Cortex of kidney (tissue), 1 donor: Measurements from ENCODE around the gene MYMK.
"Not testable (repeated sequence)": the region's sequence is repeated elsewhere in the genome, so short reads cannot be mapped to it uniquely, and the experiment has no call there.

ENCODE experiments used
- DNase-seq: peaks from one replicate; lab custom pipeline; 2025; lab: John Stamatoyannopoulos, UW

The MYMK gene, protein sequence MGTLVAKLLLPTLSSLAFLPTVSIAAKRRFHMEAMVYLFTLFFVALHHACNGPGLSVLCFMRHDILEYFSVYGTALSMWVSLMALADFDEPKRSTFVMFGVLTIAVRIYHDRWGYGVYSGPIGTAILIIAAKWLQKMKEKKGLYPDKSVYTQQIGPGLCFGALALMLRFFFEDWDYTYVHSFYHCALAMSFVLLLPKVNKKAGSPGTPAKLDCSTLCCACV

DNA sequence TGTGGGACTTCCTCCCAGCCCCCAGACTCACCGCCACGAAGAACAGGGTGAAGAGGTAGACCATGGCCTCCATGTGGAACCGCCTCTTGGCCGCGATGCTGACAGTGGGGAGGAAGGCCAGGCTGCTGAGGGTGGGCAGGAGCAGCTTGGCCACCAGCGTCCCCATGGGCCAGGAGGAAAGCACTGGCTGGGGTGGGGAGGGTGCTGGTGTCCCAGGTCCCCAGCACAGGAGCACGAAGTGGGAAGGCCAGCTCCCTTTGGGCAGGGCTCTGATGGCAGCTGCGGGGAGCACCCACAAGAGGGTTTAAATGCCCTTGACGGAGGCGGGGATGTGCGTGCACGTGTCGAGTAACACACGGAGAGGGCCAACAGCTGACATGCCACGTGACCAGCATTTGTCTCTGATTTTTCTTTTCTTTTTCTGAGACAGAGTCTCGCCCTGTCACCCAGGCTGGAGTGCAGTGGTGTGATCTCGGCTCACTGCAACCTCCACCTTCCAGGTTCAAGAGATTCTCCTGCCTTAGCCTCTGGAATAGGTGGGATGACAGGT lies at the start of gene MYMK:
MYMK (minus strand) TSS at position 281 of the 550 bp plus-strand sequence; CDS start at position 166, 115 bp downstream.
- no peak for DNase-seq

DNA sequence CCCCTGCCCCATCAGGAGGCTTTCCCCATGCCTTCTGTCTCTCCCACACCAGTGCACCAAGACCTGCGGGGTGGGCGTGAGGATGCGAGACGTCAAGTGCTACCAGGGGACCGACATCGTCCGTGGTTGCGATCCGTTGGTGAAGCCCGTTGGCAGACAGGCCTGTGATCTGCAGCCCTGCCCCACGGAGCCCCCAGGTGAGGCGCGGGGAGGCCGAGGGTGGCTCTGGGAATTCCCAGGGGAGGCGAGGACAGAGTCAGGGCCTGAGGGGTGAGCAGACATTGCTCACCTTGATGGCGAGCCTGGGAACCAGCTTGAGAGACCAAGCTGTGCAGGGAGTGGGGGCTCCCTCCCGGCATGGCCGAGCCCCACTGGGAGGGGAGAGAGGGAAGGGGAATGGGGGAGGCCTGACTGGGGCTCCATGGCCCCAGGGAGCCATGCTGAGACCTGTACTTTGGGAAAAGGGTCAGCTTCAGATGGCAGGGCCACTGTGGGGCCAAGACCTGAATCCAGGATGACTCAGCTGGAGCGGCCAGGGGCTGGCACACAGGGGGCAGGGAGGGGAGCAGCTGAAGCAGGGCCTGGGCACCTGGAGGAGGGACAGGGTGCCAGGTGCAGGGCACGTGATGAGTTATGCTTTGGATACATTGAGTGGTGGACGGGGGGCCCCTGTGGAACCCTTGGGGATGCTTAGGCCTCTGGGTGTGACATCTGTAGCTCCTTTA lies 49.2 kb upstream of the MYMK start:
- no peak for DNase-seq

DNA sequence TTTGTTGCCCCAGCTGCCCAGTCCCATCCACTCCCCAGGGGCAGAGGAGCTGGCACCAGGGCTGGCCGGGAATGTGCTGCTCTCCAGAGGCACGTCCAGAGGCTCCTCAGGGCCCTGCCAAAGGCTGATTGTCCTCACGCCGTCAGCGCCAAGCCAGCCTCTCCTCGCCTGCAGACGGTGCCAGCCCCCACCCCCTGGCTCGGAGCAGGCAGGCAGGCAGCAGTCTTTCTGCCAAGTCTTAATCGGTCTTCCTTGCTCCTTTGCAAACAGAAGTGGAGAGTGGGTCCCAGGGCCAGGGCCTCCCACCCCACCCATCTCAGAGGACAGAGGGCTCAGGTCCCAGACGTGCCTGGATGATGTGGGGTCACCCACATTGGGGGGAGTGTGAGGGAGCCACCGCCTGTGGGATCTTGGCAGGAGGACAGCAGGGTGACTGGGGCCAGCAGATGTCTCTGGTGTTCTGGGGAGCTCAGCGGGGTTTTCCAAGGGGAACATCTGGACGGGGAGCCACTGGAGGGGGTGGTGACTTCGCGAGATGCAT lies 48.1 kb upstream of the MYMK start:
- no peak for DNase-seq

DNA sequence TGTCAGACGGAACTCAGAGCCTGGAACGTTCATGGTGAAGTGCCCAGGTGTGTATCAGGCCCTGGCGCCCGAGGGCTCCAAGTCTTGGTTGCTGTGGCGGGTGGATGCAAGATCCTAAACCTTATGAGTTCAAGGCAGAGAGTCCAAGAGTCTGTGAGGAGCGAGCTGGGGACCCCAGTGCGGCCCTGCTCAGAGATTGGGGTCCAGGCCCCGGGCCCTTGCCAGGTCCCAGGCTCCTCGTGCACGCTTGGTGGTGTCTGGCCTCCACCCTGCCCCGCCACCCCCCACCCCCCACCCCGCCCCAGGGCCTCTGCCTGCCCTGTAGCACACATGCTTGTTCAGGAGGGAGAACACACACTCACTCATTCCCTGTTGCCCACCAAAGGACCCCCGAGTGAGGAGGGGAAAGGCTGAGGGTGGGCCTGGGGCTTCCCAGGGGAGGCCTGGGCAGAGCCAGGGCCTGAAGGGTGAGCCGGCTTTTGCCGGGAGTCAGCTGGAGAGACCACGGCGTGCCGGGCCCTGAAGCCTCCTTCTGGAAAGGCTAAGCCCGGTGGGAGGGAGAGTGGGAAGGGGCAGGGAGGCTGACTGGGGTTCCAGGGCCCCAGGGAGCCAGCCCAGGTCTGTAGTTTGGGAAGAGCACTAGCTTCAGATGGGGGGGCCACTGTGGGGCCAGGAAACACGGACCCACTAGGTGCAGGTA lies 47.3 kb upstream of the MYMK start:
- DNase-seq, result no peak

DNA sequence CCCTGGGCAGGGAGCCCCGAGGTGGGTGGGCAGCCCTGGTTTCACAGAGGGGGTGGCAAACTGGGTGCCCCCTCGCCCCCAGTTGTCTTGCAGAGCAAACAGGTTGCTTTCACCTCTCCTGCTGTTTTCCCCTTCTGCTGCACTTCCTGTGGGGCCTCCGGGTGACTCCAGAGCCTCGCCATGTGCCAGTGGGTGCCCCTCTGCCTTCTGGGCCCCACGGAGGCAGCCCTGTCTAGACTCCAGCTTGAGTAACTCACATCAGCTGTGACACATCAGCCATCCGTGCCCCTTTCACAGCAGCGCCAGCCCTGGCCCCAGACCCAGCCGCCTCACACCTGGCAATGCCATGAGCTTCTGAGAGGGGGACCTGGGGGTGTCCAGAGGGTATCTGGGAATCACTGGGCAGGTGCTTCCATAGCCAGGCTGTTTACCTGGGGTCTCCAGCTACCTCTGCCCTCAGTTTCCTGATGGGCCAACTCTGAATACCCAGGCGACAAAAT lies 46.7 kb upstream of the MYMK start:
- no peak for DNase-seq

DNA sequence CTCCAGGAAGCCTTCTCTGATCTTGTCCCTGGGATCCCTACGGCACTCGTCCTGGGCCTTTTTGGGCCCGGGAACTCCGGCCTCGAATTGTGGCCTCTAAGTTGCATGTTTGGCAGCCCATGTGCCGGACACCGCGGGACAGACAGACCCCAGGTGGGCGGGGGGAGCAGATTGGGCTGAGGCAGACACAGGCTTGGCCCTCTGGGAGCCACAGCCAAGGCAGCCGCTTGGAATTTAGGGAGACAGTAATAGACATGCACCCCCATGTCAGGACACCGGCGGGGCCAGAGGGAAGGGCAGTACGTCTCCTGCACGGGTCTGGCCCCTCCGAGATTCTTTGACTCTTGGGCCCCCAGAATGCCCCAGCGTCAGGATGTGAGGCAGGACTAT lies 45.9 kb upstream of the MYMK start:
- DNase-seq, result no peak

DNA sequence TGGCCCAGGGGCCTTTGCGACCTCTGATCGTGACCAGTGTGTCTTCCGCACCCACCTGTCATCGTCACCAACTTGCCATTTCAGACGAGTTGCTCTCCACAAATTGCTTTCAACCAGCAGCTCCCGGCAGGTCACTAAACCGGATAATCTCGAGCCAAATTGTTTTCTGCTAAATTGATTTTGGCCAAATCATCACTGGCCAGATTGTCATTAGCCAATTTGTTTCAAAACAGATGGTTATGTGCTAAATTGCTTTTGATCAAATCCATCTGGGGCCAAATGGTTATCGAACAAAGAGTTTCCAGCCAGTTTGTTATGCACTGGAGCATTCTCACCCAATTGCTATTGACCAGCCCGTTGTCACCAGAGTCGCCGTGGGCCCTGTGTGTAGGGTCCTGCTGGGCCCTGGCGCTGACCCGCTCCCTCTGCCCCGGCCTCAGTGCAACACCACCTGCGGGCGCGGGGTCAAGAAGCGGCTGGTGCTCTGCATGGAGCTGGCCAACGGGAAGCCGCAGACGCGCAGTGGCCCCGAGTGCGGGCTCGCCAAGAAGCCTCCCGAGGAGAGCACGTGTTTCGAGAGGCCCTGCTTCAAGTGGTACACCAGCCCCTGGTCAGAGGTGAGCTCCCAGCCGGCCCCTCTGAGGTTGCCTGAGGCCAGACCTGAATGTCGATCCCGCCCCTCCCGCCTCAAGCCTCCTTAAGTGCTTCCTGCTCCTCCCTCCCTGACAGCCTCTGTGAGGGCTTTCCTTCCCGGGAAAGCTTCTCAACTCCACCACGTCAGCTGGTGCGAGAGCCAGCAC lies 45.3 kb upstream of the MYMK start:
- no peak for DNase-seq

DNA sequence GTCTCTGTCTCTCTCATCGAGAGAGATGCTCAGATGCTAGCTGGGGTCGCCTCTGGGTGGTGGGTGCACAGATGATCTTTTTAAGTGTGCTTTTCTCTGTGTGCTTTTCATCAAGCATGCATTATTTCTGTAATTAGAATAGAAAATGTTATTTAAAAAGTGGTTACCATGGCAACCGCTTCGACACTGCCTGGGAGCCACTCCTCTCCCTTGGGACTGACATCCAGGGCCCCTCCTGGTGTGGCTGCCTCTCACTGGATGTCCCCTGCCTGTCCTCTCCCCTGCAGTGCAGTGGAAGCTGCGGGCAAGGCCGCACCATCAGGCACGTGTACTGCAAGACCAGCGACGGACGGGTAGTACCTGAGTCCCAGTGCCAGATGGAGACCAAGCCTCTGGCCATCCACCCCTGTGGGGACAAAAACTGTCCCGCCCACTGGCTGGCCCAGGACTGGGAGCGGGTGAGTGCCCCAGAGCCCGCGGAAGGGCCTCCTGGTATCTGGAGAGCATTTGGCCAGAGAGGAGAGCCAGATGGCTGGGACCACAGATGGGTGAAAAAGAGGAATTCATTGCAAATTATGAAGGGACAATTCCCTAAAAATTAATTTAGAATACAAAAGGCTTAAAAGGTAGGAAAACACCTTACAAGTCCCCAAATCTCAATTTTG lies 44.5 kb upstream of the MYMK start:
- DNase-seq, result no peak

DNA sequence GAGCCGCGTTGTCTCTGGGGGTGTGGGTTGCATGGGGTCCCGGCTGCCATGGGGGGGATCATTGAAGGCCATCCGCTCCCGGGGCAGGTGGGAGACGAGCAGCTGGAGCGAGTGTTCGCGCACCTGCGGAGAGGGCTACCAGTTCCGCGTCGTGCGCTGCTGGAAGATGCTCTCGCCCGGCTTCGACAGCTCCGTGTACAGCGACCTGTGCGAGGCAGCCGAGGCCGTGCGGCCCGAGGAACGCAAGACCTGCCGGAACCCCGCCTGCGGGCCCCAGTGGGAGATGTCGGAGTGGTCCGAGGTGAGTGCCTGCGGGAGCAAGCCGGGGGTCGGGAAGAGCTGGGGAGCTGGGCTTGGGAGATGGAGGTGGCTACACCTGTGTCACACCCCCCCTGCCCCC lies 43.4 kb upstream of the MYMK start:
- DNase-seq, result no peak

DNA sequence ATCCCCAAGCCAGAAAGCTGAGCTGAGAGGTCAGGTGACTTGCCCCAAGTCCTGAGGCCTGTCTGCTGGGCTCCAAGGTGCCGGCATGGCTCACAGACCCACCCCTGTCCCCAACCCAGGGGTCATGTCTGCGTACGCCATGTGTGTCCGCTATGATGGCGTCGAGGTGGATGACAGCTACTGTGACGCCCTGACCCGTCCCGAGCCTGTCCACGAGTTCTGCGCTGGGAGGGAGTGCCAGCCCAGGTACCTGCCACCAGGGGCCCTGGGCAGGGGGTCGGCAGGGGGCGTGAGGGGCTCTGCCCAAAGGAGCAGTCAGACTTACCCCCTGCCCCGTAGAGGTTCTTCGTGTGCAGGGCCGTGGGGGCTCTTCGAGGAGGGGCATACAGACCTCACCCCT lies 42.1 kb upstream of the MYMK start:
- no peak for DNase-seq

DNA sequence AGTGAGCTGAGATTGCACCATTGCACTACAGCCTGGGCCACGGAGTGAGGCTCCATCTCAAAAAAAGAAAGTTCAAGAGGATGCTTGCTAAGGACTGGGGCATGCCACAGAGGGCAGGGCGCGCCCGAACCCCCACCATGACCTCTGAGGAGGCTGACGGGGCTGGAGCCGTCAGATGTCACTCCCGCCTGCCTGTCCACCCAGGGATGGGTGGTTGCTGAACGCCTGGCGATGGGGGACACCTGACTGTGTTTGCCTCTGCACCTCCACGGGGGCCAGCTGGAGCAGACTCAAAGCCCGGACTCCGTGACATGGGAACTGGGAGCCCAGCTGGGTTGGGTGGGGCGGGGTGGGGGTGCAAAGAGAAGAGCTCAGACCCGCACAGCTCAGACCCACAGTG lies 41.6 kb upstream of the MYMK start:
- DNase-seq, result no peak

DNA sequence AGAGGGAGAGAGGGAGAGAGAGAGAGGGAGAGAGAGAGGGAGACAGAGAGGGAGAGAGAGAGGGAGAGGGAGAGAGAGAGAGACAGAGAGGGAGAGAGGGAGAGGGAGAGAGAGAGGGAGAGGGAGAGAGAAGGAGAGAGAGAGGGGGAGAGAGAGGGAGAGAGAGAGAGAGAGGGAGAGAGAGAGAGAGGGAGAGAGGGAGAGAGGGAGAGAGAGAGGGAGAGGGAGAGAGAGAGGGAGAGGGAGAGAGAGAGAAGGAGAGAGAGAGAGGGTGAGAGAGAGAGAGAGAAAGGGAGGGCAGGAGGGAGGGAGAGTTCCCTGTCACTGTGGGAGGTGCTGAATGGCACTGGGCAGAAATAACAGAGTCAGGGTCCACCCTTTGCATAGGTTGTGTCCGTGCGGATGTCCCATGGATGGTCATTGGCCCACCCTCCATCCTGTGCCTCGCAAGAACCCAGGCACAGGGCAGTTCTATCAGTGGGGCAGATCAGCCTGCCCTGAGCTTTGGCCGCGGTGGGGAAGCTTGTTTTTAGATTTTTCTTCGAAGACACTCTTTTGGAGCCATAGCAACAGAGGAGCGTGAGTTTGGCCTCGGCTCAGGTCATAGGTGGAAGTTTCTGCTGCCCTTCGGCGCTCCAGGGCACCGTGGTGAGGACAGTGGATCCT lies 39.8 kb upstream of the MYMK start:
- no peak for DNase-seq

DNA sequence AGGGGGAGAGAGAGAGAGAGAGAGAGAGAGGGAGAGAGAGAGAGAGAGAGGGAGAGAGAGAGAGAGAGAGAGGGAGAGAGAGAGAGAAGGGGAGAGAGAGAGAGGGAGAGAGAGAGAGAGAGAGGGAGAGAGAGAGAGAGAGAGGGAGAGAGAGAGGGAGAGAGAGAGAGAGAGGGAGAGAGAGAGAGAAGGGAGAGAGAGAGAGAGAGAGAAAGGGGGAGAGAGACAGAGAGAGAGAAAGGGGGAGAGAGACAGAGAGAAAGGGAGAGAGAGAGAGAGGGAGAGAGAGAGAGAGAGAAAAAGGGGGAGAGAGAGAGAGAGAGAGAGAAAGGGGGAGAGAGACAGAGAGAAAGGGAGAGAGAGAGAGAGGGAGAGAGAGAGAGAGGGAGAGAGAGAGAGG lies 39.1 kb upstream of the MYMK start:
- DNase-seq, result not testable (repeated sequence)

DNA sequence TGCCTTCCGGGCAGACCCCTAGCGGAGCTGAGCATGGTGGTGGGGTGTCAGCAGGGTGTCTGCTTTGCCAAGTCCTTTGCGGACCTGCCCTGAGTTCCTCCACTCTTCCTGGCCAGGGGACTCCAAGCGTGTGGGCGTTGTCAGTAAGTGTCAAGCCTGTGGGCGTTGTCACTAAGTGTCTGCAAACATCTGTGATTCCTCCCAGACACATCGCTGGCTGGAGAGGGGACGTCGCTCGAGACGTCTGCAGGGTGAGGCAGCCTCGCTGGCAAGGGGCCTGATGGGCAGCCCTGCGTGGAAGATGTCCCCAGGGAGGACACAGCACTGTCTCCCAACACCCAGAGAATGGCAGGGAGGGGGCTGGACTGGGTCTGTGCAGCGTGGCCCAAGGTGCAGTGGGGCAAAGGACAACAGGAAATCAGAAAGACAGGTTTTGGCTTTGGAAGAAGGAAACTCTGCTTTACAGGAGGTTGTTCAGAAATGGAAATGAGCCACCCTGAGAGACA lies 38.6 kb upstream of the MYMK start:
- no peak for DNase-seq

DNA sequence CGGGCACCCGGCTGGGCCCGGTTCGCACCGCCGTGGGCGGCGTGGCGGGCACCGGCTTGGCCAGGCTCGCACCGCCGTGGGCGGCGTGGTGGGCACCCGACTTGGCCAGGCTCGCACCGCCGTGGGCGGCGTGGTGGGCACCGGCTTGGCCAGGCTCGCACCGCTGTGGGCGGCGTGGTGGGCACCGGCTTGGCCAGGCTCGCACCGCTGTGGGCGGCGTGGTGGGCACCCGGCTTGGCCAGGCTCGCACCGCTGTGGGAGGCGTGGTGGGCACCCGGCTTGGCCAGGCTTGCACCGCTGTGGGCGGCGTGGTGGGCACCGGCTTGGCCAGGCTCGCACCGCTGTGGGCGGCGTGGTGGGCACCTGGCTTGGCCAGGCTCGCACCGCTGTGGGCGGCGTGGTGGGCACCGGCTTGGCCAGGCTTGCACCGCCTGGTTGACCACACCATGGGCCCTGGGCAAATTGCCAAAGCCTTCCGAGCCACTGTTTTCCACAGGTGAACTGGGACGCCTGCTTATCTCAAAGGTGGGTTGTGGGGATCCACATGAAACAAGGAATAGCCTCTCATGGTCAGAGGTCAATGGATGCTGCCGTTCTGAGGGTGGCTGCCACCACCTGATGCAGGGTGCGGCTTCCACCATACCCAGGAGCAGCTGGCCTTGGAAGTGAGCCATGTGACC lies 38.0 kb upstream of the MYMK start:
- DNase-seq, result no peak

DNA sequence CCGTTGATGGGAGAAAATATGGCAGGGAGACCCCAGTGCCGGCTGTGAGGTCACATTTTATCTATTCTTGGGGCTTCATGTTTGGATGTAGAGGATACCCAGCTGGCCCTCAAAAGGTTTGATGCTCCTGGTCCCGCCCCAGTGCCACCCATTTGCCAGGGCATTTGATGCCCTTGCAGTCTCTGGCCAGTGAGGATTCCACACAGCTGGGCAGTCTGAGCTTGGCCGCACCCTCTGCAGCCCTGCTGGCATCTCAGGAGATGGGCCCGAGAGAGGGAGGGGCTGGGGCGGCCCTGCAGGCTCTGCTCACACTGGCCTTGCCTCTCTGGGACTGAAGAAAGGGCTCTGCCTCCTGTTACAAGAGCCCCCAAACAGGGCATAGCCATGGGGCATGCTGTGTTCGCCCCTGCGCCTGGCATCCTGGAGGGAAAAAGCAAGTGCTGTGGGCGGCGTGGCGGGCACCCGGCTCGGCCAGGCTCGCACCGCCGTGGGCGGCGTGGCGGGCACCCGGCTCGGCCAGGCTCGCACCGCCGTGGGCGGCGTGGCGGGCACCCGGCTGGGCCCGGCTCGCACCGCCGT lies 37.3 kb upstream of the MYMK start:
- DNase-seq, result no peak

DNA sequence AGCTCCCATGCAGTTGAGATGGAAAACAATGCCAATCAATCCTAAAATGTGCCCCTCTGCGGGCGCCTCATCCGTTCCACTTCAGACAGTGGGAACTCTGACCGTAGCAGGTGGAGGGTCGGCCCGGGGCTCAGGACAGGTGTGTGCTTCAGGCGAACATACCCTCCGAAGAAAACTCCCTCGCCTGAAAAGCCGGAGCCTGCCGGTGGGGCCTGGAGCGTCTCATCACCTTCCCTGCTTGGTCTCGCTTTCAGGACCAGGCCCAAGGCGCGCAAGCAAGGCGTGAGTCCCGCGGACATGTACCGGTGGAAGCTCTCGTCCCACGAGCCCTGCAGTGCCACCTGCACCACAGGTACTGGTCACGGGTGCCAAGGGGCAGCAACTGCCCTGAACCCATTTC lies 36.2 kb upstream of the MYMK start:
- no peak for DNase-seq

DNA sequence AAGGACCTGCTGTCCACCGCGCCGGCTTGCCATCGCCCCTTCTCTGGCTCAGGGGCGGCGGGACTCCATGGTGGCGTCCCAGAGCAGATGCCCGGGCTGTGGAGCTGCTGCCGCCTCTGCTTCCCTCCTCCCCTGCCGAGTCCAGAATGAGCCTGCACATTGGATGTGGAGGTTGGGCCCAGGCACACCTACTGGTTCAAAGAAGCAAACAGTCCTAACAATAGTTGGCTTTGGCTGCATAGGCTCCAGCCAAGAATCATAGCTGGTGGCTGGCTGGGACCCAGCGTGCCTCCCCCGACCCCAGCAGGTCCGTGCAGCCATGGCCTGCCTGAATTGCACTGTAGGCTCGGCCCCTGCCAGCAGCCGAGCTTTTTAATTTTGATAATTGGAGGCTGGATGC lies 35.6 kb upstream of the MYMK start:
- DNase-seq, result no peak
